IPS DF 4.7 (cell line): Measurements from ENCODE around the gene LPCAT4.
"Not testable (repeated sequence)": the region's sequence is repeated elsewhere in the genome, so short reads cannot be mapped to it uniquely, and the experiment has no call there.

Experiments
- DNase-seq: peaks from one replicate; pipeline ENCODE4 v3.0.0-alpha.2; 2013; ENCODE audit warnings: low spot score; ENCODE audit errors: extremely low read depth

The LPCAT4 gene

GRCh38 chr15:34362047-34362773 is 4.8 kb downstream of the LPCAT4 start:
- no peak for DNase-seq

- DNase-seq = no peak
These were observed 5.7 kb downstream of the LPCAT4 start for GRCh38 chr15:34361278-34361677.

GRCh38 chr15:34360298-34360697 is 6.7 kb downstream of the LPCAT4 start:
- no peak for DNase-seq

- no peak for DNase-seq
These were observed 7.6 kb downstream of the LPCAT4 start for GRCh38 chr15:34359416-34359815.

- DNase-seq = no peak
These were observed 8.0 kb downstream of the LPCAT4 start for GRCh38 chr15:34358948-34359347.

GRCh38 chr15:34358367-34358766 is 8.6 kb downstream of the LPCAT4 start:
- DNase-seq = no peak

- no peak for DNase-seq
These were observed 9.3 kb downstream of the LPCAT4 start for GRCh38 chr15:34357653-34358052.

- DNase-seq = no peak
These were observed 11.8 kb downstream of the LPCAT4 start for GRCh38 chr15:34355241-34355640.

- DNase-seq = no peak
These were observed 12.7 kb downstream of the LPCAT4 start for GRCh38 chr15:34354286-34354685.

GRCh38 chr15:34353627-34354026 is 13.4 kb downstream of the LPCAT4 start:
- DNase-seq = no peak

- DNase-seq = not testable (repeated sequence)
These were observed 14.0 kb downstream of the LPCAT4 start for GRCh38 chr15:34352996-34353395.

- no peak for DNase-seq
These were observed 17.2 kb downstream of the LPCAT4 start for GRCh38 chr15:34349769-34350168.

- DNase-seq = no peak
These were observed 18.2 kb downstream of the LPCAT4 start for GRCh38 chr15:34348735-34349300.

- DNase-seq = no peak
These were observed 18.9 kb downstream of the LPCAT4 start for GRCh38 chr15:34347951-34348638.

GRCh38 chr15:34342737-34343575 is 24.0 kb downstream of the LPCAT4 start, which contains the start of the genes NOP10 and NUTM1:
TSS of gene NOP10 (minus strand) at chr15:34343136. CDS start at chr15:34343073, 63 bp downstream.
TSS of gene NUTM1 (plus strand) at chr15:34343315. CDS start at chr15:34343697, 382 bp downstream.
- DNase-seq = no peak

- not testable (repeated sequence) for DNase-seq
These were observed 24.7 kb downstream of the LPCAT4 start for GRCh38 chr15:34342213-34342736.

- no peak for DNase-seq
These were observed 25.4 kb downstream of the LPCAT4 start for GRCh38 chr15:34341381-34342212.

- DNase-seq = no peak
These were observed 27.1 kb downstream of the LPCAT4 start for GRCh38 chr15:34339946-34340345.

- no peak for DNase-seq
These were observed 28.6 kb downstream of the LPCAT4 start for GRCh38 chr15:34338347-34338746.

GRCh38 chr15:34337557-34338306 is 29.3 kb downstream of the LPCAT4 start, which contains the start of gene SLC12A6:
TSS of gene SLC12A6 (minus strand) at chr15:34337781. CDS start at chr15:34336680, 1,101 bp downstream.
- no peak for DNase-seq
